Endothelial cell of coronary artery (primary cell): ENCODE measurements around the gene NUDT5. TPM values are rescaled to one million over a fixed set of nuclear protein-coding genes. Genes with fewer than 3 reads are reported as not detected.

ENCODE experiments used
- total RNA-seq: library from RNA; depleted of rRNA; stranded (reverse); fragments of >200 nt; gene quantifications from 2 replicates; pipeline ENCODE4 v1.2.3, GENCODE V29; 2014

The NUDT5 gene
- total RNA-seq, result 57.2 and 58.9 TPM in 2 replicates

GRCh38 chr10:12195603-12196506 lies at the start of gene NUDT5, which contains the start of gene CDC123:
TSS of gene NUDT5 (minus strand) at chr10:12195891. CDS start at chr10:12186291, 9,600 bp downstream.
TSS of gene CDC123 (plus strand) at chr10:12196188. CDS start at chr10:12196246, 58 bp downstream.

GRCh38 chr10:12129222-12130111 lies 66.2 kb downstream of the NUDT5 start, which contains the start of gene SEC61A2:
TSS of gene SEC61A2 (plus strand) at chr10:12129677. CDS start at chr10:12129788, 111 bp downstream.

Other genes starting within 250 kb of the NUDT5 start
- gene UPF2, start 153.1 kb downstream of the NUDT5 start, total RNA-seq, result 15.1 and 16.5 TPM in 2 replicates
- 10.8 and 14.7 TPM in 2 replicates for gene DHTKD1, start 126.9 kb downstream of the NUDT5 start, total RNA-seq
- 2.7 and 4.7 TPM in 2 replicates for gene SEC61A2, start 66.2 kb downstream of the NUDT5 start, total RNA-seq
- gene CDC123, start 297 bp upstream of the NUDT5 start, total RNA-seq, result 161 and 212 TPM in 2 replicates
- gene CAMK1D, start 153.7 kb upstream of the NUDT5 start, total RNA-seq, result 0.63 and 1.6 TPM in 2 replicates